GM21576 (cell line): Measurements from ENCODE around the gene MRI1.
"Not testable (repeated sequence)": the region's sequence is repeated elsewhere in the genome, so short reads cannot be mapped to it uniquely, and the experiment has no call there.

Experiments
- ATAC-seq: cut with Tn5 transposase; IDR thresholded peaks from one replicate; pipeline ENCODE4 v1.9.1; 2021; ENCODE audit warnings: mild to moderate bottlenecking, moderate library complexity; ENCODE audit not compliant: unreplicated experiment

The MRI1 gene

DNA sequence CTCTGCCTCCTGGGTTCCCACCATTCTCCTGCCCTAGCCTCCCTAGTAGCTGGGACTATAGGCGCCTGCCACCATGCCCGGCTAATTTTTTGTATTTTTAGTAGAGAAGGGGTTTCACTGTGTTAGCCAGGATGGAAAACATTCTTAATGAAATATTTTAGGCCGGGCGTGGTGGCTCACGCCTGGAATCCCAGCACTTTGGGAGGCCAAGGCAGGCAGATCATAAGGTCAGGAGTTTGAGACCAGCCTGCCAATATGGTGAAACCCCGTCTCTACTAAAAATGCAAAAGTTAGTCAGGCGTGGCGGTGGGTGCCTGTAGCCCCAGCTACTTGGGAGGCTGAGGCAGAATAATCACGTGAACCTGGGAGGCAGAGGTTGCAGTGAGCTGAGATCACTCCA lies 29.0 kb downstream of the MRI1 start:
- ATAC-seq, result not testable (repeated sequence)

DNA sequence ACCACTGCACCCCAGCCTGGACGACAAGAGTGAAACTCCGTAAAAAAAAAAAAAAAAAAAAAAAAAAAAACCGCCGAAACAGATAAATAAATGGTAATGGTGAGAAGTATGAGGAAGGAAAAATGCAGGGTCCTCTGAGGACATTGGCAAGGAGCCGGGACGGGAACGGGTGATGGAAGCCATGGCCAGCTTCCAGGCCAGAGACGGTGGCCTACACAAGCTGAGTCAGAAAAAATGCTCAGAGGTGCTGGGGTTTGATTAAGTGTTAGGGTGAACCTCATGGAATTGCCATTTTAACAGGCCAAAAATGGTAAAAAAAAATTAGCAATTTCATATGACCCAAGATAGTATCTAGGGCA lies 30.1 kb downstream of the MRI1 start:
- no peak for ATAC-seq

GRCh38 chr19:13794757-13795589 lies 30.7 kb downstream of the MRI1 start, which contains the start of gene ZSWIM4:
TSS of gene ZSWIM4 (plus strand) at chr19:13795443. CDS start at chr19:13795649, 206 bp downstream.
- ATAC-seq, result peak; percentile 91

GRCh38 chr19:13795595-13796300 lies 31.4 kb downstream of the MRI1 start:
- ATAC-seq, result peak; percentile 22

GRCh38 chr19:13796301-13797057 lies 32.2 kb downstream of the MRI1 start:
- no peak for ATAC-seq

DNA sequence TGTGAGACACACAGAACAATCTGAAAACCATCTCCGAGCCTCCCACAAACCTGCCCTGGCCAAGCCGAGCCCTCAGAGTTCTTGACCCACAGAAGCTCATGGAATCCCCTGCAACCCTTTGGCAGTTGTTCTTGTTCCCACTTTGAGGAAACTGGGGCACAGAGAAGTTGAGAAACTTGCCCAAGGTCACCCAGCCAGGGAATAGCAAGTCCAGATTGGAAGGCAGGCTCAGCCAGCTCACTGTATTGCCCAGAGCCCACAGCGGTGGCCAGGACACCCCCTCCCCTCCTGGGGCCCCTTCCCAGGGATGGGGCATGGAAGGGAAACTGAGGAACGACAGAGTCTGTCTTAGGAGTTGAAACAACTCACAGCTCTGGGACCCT lies 32.7 kb downstream of the MRI1 start:
- ATAC-seq, result no peak

DNA sequence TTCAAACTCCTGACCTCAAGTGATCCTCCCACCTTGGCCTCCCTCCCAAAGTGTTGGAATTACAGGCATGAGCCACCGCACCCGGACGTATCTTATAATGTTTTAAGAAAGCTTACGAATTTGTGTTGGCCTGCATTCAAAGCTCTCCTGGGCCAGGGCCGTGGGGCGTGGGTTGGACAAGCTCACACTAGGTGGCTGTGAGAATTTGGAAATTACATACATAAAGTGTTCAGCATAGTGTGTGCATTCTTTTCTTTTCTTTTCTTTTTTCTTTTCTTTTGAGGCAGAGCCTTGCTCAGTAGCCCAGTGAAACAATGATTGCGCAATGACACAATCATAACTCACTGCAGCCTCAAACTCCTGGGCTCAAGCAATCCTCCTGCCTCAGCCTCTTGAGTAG lies 33.5 kb downstream of the MRI1 start:
- ATAC-seq, result no peak

- no peak for ATAC-seq
These were observed 35.3 kb downstream of the MRI1 start for GRCh38 chr19:13799669-13800068.

GRCh38 chr19:13803038-13803437 lies 38.7 kb downstream of the MRI1 start:
- ATAC-seq, result no peak

DNA sequence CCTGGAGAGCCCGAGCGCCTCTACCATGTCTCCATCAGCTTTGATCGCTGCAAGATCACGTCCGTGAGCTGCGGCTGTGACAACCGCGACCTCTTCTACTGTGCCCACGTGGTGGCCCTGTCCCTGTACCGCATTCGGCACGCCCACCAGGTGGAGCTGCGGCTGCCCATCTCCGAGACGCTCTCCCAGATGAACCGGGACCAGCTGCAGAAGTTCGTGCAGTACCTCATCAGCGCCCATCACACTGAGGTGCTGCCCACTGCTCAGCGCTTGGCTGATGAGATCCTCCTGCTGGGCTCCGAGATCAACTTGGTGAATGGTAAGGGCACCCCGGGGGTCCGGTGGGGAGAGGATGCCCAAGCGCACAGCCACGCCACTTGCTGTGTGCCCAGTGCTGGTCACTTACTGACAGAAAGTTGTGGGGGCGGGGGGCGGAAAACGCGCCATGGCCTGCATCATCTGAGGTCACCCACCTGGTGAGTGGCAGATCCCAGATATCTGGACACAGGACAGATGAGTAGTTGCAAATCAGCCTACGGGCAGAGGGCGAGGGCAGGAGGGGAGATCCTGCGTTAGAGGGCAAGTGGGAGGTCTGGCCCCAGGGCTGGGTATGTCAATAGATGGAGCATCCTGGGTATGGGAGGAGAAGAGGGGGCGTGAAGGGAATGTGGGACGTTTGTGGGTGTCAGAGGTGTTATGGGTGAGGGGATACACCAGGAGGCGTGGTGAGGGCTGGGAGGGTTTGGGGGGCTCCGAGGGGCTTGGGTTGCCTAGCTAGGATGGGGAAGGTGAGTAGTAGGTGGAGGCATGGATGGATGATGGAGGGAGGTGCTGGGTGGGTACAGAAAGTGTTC lies 40.7 kb downstream of the MRI1 start:
- ATAC-seq, result no peak

GRCh38 chr19:13806728-13807127 lies 42.4 kb downstream of the MRI1 start:
- no peak for ATAC-seq

GRCh38 chr19:13807421-13808021 lies 43.2 kb downstream of the MRI1 start:
- no peak for ATAC-seq

DNA sequence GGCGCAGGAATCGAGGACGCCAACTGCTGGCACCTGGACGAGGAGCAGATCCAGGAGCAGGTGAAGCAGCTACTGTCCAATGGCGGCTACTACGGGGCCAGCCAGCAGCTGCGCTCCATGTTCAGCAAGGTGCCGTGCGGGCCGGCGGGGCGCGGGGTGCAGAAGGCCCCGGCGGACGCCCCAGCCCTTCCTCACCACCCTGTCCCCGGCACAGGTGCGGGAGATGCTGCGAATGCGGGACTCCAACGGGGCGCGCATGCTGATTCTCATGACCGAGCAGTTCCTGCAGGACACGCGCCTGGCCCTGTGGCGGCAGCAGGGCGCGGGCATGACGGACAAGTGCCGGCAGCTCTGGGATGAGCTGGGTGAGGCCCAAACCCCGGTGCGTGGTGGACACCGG lies 44.5 kb downstream of the MRI1 start:
- ATAC-seq, result no peak

DNA sequence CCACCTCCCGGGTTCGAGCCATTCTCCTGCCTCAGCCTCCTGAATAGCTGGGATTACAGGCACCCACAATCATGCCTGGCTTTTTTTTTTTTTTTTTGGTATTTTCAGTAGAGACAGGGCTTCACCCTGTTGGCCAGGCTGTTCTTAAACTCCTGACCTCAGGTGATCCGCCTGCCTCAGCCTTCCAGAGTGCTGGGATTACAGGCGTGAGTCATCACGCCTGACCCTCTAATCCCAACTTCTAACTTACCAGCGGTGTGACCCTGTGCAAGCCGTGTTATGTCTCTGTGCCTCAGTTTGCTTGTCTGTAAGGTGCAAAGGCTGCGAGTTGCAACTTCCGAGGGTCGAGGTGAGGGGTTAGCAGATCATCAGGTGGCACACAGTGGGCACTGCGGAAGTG lies 48.2 kb downstream of the MRI1 start:
- no peak for ATAC-seq

- ATAC-seq, result no peak
These were observed 48.8 kb downstream of the MRI1 start for GRCh38 chr19:13813147-13813546.

DNA sequence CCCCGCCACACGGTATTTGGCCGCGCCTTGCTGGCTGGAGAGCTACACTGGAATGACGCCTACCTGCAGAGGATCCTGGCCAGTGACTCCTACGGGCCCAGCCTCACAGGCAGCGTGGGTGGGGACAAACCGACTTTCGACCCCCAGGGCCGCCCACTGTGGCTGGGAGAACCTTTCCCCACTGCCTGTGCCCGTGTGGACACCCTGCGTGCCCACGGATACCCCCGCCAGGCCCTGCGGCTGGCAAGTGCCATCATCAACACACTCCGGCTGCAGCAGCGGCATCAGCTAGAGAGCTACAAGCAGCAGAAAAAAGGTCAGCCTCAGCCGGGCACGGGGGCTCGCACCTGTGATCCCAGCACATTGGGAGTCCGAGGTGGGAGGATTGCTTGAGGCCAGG lies 50.2 kb downstream of the MRI1 start:
- ATAC-seq, result no peak

DNA sequence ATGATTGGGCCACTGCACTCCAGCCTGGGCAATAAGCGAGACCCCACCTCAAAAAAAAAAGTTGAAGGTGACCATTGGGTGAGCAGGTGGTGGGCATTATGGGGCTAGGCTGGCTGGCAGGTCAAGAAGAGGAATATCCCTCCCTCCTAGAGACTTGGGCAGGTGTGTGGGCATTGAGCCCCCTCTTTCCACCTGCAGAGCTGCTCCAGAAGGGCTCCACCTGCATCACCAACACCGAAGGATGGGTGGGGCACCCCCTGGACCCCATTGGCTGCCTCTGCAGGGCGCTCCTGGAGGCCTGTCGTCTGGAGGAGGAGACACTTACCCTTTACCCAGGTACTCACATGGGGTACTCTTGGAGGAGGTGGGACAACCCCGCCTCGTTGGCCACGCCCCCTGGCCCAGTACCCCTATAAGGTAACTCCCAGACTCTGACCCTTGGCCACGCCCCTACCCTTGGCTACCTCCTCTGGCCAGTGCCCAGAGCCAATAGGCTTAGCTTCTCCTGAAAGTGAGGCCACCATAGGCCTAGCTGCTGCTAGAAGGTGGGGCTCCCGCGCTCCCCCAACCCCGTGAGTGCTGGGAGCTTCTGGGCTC lies 52.8 kb downstream of the MRI1 start:
- ATAC-seq, result no peak

DNA sequence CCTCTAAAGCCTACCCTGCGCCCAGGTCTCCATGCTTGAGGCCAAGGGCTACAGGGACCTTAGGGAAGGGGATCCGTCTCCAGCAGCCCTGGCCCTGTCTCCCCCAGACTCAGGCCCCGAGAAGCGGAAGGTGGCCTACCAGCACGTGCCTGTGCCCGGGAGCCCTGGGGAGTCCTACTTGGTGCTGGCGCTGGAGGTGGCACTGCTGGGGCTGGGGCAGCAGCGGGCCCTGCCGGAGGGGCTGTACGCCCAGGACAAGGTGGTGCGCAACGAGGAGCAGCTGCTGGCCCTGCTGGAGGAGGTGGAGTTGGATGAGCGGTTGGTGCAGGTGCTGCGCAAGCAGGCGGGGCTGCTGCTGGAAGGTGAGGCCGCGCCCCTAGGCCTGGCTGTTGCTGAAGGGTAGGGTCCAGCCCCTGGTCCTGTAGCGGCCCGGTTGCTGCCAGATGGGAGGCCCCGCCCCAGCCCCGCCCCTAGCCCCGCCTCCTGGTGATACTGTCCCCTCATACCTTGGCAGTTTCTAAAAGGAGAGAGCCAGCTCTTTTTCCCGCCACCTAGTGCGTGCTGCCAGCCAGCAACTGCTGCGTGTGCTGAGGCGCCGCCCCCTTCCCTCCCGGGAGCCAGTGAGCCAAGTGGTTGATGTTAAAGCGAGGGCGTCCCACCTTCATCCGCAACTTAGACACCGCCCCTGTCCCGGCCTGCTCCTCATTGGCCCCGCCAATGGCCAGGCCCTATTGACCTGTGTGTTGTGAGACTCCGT lies 53.5 kb downstream of the MRI1 start:
- no peak for ATAC-seq

DNA sequence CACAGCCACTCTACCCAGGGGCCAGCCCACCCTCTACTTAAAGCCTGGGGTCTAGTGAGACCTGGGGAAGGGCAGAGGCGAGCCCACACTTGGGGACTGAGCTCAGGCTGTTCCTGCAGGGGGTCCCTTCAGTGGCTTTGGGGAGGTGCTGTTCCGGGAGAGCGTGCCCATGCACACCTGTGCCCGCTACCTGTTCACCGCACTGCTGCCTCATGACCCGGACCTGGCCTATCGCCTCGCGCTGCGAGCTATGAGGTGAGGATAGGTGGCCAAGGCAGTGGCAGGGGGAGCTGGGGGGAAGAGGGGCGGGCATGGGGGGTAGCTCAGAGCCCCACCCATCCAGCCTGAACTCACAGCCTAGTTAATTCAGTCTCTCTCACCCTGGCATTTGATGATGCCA lies 54.9 kb downstream of the MRI1 start:
- no peak for ATAC-seq
